NCI-H146 treated with DMSO at 0.1 percent for 48 hours (cell line): ENCODE results near the gene CNTN5.

ENCODE experiments used
- DNase-seq: peaks from one replicate; lab custom pipeline; 2025; ENCODE audit not compliant: unreplicated experiment; lab: John Stamatoyannopoulos, UW

The CNTN5 gene

DNA sequence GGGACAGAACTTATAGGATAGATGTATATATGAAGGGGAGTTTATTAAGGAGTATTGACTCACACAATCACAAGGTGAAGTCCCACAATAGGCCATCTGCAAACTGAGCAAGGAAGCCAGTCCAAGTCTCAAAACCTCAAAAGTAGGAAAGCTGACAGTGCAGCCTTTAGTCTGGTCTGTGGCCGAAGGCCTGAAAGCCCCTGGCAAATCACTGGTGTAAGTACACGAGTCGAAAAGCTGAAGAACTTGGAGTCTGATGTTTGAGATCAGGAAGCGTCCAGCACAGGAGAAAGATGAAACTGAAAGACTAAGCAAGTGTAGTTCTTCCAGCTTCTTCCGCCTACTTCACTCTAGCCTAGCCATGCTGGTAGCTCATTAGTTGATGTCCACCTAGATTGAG lies 866.7 kb downstream of the CNTN5 start:
- DNase-seq: no peak

- DNase-seq: peak; percentile 84
These were observed 873.1 kb downstream of the CNTN5 start for GRCh38 chr11:99893811-99894210.

- DNase-seq: no peak
These were observed 880.4 kb downstream of the CNTN5 start for GRCh38 chr11:99901175-99901574.

GRCh38 chr11:99911116-99911515 lies 890.4 kb downstream of the CNTN5 start:
- DNase-seq: no peak

DNA sequence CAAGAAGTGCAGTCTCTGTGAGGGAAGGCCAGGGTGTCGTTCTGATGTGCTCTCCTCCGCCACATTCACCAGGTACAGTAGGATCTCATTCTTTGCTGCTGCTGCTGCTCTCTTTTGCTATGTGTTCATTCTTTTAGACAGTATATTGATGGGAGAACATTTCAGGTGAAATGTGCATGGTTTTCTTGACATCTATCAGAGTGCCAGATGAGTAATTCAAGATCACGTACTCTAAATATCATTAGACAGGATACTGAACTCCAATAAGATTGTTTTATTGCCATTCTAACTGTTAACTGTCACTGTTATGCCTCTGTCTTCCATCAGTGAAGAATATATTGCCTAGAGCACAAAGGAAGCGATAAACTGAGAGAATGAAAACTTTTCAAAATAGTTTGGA lies 895.3 kb downstream of the CNTN5 start:
- DNase-seq: no peak

GRCh38 chr11:99918761-99919160 lies 898.0 kb downstream of the CNTN5 start:
- DNase-seq: no peak

DNA sequence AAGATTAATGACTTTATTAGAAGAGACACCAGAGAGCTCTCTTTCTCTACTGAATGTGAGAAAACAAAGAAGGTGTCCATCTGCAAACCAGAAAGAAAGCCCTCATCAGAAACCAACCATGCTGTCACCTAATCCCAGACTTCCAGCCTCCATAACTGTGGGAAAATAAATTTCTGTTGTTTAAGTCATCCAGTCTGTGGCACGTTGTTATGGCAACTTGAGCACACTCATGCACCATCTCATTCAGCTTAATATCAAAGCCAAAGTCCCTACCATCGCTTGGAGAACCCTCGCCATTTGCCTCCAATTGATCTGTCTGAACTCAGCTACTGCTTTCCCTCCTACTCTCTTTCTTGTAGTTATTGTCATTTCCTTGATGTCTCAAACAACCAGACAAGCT lies 900.2 kb downstream of the CNTN5 start:
- no peak for DNase-seq

DNA sequence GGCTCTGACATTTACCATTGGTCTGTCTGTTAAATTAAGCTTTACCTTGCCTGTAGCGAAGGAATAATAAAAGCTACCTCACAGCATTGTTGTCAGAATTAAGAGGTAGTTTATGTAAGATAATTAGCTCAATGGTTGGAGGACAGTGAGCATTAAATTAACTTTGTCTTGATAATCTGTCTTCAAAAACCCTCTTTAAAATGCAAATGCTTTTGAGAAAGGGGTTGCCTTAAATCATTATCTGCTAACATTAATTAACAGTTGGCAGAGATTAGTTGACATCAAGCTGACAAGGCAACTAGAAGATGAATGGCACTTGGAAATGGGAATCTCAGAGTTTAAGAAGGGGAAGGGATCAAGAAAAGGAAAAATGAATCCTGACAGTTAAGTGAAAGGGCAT lies 905.2 kb downstream of the CNTN5 start:
- DNase-seq: no peak

DNA sequence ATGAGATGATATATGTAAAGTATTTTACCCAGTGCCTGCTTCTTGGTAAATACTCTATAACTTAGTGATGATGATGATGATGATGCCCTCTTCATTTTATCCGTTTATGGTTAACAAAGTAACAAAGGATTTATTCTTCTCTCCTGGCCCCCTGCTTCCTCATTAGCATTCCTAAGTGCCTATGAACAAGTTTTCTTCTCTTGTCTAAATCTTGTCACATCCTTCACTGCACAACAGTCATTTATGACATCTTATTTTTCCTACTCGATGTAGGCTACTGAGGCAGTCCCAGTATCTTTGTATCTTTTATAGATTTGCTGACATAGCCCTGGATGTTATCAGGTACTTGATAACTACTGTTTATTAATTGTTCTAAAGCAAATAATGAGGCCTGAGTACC lies 911.9 kb downstream of the CNTN5 start:
- no peak for DNase-seq

DNA sequence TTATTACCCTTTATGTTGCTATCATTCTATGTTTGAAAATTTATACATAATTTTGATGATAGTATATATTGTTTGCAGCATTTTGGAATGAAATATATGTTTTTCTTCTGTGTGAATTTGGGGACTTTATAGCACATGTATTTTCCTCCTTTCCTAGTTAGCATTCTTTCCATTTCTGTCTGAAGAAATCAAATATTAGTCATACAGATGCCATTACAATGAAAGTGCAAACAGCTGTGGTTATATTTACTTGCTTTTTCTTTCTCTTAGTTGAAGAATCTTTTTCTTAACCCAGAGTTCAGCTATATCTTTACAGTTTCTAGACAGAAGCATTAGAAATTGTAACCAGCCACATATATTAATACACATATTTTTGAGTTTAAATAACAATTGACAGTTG lies 913.3 kb downstream of the CNTN5 start:
- DNase-seq: no peak

- DNase-seq: peak; percentile 55
These were observed 916.6 kb downstream of the CNTN5 start for GRCh38 chr11:99937330-99937729.

DNA sequence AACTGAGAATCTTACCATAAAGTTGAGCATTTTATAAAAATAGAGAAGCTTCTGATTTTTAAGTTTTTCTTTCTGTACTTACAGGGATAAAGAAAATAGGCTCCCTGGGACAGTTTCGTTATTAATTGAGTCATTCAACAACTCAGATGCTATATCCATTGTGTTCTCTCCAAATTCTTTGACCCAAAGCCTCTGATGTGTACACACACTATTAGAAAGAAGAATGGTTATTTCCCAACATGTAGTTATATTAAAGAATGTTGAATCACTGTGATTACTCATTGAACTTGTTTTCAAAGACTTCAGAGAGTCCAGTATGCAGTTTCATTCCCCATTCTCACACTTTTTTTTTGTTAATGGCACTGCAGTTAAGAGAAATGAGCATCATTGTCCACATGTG lies 932.1 kb downstream of the CNTN5 start:
- no peak for DNase-seq

GRCh38 chr11:99960536-99960935 lies 939.8 kb downstream of the CNTN5 start:
- no peak for DNase-seq

DNA sequence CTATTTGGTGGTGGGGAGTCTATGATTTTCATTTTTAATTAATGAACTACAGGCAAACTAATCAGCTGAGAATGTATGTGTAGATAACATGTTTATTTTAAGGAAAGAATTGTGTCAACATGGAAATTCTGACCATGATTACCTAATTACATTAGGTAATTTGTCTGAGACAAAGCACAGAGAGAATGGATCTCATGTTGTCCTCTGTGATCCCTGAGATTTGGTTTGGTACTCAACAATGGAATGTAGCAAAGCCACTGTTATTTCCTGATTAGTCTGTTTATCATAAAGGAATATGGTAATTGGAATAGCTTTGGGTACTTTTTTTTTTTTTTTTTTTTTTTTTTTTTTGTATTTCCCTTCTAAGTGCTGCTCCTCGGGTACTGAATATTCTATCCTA lies 947.6 kb downstream of the CNTN5 start:
- no peak for DNase-seq

GRCh38 chr11:99973993-99974392 lies 953.2 kb downstream of the CNTN5 start:
- no peak for DNase-seq

- DNase-seq: peak; percentile 53
These were observed 958.3 kb downstream of the CNTN5 start for GRCh38 chr11:99979042-99979441.

- DNase-seq: no peak
These were observed 967.2 kb downstream of the CNTN5 start for GRCh38 chr11:99987821-99988470.

GRCh38 chr11:99988471-99988837 lies 967.7 kb downstream of the CNTN5 start:
- no peak for DNase-seq

DNA sequence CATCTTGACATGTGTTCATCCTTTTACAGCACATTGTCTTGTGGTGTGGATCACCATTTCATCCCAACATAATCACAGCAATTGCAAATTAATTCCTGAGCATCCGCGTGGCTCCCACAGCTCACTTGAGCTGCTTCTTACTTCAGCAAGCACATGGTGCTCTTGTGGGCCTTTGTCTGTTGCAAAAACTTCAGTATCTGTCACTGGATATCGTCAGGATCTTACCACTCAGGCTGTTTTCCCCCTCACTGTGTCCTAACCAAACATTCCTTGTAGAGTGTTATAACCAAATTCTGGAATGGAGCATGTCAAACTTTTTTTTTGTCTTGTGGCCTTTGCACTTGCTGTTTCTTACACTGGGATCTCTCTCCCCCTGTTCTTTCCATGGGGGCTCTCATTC lies 983.2 kb downstream of the CNTN5 start:
- no peak for DNase-seq

GRCh38 chr11:100004541-100004940 lies 983.8 kb downstream of the CNTN5 start:
- DNase-seq: no peak

DNA sequence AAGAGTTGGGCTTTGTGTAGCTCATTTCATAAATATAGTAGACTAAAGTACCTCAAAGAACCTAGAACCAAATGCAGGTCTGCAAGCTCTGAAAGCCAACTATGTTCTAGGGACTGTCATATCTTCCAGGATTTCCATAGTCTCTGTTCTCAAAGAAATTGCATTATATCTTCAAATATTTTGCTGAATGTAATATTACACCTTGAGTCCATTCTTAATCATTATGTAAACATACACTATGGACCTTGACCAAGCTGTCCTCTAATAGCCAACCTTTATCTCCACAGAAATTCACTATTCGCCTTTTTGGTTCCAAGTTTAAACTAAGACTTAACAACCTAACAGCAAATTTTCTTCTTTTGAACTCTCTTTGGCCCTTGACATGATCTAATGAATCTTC lies 987.7 kb downstream of the CNTN5 start:
- no peak for DNase-seq

- DNase-seq: no peak
These were observed 989.0 kb downstream of the CNTN5 start for GRCh38 chr11:100009728-100010127.

GRCh38 chr11:100010393-100010792 lies 989.6 kb downstream of the CNTN5 start:
- no peak for DNase-seq

- DNase-seq: no peak
These were observed 990.9 kb downstream of the CNTN5 start for GRCh38 chr11:100011697-100012096.
